Caki2 (cell line): ENCODE measurements around the gene NPTX1. TPM values are rescaled to one million over a fixed set of nuclear protein-coding genes. Genes with fewer than 3 reads are reported as not detected.
A peak's percentile ranks its signal among the peaks of the same experiment; 100 is the strongest.

Source experiments
- DNase-seq: peaks from one replicate; pipeline ENCODE4 v3.0.0-alpha.2; 2015; ENCODE audit warnings: low read depth
- in situ Hi-C: cut with HindIII; loops from 2 replicates; pipeline ENCODE4 v1.10.0; 2016; ENCODE audit warnings: low sequenced_read_pairs, low pct_unique_long_range_greater_than_20kb, mixed read lengths
- total RNA-seq: library from RNA; depleted of rRNA; stranded (reverse); fragments of >200 nt; shearing (Covaris generic); gene quantifications from 2 replicates; pipeline ENCODE4 v1.2.3, GENCODE V29; 2014; ENCODE audit warnings: low replicate concordance

NPTX1 gene
- total RNA-seq, 1 experiment from 2014 or later = not detected

DNA sequence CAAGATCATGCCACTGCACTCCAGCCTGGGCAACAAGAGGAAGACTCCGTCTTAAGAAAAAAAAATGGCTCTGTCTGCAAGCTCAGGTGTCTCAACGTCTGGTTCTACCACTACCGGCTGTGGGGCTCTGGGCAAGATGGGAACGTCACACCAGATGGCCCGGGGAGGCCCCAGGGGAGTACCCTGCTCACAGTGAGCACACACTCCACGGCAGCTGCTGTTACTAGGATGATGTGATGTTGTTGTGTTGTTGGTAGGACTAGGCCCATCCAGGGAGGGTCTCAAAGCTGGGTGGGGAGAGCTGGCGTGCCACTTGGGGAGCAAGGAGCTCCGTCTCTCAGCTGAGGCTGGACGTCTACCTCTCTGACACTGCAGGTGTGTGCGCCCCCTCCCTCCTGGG, 9.4 kb upstream of the NPTX1 start:
- in situ Hi-C loops = no loop called here
- DNase-seq = no peak

DNA sequence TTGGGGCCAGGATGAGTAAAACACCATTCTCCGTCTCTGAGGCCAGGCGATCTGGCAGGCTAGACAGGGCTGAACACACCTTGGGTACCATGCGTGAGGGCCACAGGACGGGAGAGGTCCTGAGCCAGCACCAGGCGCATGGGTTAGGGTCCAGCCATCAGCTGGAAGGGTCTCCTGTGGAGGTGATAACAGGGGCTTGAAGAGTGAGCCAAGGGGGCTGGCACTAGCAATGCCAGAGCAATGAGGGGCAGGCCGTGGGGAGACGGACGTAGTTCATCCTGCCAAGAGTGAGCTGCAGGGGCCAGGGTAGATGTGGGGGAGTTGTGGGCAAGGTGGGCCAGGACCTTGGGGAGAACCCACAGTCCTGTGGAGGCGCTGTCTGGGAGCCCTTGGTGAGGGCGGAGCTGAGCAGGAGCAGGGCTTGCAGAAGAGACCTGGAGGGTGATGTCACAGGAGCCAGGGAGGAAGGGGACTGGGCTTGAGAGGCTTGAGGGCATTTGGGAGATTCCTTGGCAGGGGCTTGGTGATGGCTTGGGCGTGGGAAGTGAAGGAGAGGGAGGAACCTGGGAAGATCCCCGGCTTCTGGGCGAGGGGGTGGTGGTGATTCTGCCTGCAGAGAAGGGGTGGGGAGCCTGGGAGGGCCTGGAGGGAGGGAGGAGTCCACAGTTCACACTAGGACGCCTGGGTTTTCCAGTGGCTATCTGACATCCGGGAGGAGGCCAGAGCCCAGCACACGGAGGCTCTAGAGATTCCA, 6.3 kb upstream of the NPTX1 start:
- in situ Hi-C loops = no loop called here
- no peak for DNase-seq

DNA sequence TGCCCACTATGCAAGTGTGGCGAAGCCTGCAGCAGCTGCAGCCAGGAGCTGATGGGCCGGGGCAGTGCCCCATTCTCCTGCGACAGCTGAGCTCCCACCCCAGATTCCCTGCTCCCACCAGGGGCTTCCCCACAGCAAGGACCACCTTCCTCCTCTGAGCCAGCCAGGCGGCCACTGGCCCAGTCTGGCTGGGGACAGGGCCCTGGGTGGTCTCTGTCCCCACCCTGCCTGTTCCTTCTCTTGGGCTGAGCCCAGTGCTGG, 5.6 kb upstream of the NPTX1 start:
- DNase-seq = no peak
- in situ Hi-C loops = no loop called here

DNA sequence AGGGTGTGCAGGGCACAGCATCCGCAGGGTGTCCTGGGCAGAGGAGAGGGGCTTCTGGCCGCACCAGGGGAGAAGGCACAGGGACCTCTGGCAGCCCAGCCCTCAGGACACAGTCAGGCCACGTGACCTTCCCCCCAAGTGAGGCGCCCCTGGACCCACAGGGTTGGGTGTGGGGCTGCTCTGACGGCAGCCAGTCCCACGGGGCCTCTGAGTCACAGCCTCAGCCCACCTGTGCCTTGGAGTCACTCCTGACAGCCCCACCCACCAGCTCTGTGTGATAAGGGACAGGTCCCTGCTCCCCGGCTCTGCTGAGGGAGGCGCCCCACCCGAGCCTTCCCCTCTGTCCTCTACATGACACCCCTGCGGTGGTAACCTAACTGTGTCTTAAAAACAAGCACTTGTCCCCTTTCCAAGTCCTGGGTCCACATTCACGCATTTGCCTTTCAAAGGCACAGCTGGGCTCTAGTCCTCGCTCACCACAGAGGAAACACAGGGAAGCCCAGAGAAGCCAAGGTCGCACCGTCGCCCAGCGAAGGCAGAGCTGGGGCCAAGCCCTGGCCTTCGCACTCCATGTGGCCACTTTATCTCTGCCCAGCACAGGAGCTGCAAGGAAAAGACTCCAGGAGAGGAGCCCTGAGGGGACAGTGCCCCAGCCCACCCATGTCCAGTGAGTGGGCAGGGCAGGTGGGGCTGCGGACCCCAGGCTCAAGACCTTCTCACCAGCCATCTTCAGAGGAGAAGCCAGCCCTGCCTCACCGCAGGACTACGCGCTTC, 5.1 kb upstream of the NPTX1 start:
- DNase-seq = no peak
- in situ Hi-C loops = no loop called here

DNA sequence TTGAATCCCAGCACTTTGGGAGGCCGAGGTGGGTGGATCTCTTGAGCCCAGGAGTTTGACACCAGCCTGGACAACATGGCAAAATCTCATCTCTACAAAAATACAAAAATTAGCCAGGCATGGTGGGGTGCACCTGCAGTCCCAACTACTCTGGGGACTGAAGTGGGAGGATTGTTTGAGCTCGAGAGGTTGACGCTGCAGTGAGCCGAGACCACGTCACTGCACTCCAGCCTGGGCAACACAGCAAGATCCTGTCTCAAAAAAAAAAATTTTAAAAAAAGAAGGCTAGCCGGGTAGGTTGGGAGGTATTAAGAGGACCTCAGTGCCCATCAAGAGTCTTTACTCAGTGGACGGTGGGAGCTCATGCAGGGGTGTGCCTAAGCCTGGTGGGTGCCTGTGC, 3.8 kb upstream of the NPTX1 start:
- DNase-seq = no peak
- in situ Hi-C loops = no loop called here

DNA sequence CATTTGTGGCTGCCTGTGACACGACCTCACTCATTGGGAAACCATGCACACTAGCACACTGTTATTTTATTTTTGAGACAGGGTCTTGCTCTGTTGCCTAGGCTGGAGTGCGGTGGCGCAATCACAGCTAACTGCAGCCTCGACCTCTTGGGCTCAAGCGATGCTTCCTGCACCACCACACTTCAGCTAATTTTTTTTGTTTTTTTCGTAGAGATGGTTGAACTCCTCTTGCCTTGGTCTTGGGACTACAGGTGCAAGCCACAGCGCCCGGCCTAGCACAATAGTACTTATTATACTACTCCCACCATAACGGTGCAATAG, 2.8 kb upstream of the NPTX1 start:
- in situ Hi-C loops = no loop called here
- no peak for DNase-seq

DNA sequence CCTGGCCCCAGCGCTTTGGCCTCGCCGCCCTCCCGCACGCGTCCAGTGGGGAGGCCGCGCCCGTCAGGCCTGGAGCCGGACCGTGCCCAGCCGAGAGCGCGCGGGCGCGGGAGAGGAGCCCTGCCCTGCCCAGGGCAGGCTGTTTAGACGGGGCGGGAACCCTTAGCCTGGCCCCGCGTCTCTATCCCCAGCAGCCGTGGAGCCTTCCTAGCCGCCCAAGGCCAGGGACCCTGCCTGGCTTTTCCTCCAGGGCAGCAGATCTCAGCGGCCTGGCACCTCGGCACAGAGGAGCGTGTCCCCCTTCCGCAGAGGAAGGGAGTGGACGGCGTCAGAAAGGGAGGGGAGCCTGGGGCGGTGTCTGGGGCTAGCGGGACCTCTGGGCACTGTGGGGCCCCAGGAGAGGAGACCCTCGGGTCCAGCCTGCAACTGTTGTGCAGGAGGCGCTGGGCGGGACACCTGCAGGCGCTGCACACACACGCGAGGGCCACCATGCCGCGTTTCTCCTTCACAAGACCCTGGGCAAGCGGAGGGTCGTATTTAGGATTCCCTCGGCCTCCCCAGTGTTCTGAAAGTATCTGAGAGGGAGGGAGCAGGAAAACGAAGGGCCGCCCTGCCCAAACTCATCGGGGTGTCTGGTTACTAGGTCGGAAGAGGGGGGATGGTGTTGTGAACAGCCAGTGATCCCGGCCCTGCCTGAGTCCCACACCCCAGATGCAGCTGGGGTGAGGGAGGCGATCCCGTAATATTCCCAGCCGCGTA, 2.3 kb upstream of the NPTX1 start:
- in situ Hi-C loops = no loop called here
- DNase-seq = no peak

DNA sequence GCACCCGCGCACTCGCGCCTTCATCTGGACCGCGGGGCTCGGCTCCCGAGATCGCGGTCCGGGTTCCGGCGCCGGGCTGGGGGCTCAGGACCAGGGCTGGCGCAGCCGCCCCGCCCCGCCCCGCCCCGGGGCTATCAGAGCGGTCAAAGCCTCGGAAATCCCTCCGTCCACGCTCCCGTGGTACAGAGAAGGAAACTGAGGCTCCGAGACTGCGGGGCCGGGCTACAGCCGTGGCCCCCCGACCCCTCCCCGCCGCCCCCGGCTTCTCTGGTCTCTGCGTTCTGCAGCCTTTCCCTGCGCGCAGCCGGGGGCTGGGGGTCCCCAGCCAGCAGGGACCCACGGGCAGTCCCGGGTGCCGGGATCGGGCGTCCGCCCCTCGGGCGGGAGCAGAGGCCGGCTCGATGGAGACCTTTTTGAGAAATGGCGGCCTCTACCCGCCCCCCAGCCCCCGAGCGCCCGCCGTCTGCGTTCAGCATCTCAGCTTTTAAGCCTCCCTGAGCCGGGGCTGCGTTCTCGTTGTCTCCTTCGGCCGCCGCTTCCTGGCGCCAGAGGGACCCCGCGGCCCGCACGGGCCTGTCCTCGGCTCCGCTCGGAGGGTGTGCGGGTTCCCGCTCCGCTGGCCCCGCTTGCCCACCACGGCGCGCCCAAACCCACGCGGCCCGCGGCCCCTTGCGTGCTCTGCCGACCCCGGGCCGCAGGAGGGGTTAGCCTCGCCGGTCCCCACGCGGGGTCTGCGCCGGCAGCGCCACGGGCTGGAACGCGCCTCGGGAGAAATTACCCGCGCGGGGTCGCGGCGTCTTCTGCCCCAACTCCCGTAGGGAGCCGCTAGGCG, 1.5 kb upstream of the NPTX1 start:
- DNase-seq = no peak
- in situ Hi-C loops = no loop called here

DNA sequence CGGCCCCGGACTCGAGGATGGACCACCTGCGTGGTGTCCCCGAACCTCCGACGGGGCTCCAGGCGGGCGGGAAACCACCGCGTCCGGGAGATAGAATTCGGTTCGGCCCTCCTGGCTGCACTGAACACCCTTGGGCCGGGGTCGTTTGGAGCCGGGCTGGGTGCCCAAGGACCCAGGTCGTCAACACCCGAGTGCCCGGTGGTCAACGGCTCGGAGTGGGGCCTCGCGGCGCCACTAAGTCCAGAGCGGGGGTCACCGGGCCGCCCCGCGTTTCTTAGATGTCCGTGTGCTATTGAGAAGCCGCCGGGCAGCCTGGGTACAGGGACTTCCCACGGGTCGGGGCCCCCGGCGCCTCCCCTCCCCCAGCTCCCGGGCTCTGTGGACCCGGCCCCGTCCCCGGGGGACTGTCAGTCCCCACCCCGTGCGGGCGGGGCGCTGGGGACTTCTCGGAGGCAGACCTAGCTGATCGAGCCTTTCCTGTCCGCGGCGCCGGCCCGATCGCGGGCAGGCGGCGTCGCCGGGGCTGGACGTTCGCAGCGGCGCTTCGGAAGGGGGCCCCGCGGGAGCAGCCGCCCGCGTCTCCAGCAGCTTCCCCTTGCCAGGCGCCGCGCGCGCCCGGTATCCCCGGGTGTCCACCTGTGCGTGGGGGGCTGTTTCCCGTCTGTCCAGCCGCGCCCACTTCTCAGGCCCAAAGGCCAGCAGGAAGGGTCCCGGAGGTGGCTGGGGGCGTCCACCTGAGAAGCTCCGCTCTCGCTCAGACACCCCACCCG, 655 bp upstream of the NPTX1 start:
- in situ Hi-C loops = no loop called here
- DNase-seq = no peak

DNA sequence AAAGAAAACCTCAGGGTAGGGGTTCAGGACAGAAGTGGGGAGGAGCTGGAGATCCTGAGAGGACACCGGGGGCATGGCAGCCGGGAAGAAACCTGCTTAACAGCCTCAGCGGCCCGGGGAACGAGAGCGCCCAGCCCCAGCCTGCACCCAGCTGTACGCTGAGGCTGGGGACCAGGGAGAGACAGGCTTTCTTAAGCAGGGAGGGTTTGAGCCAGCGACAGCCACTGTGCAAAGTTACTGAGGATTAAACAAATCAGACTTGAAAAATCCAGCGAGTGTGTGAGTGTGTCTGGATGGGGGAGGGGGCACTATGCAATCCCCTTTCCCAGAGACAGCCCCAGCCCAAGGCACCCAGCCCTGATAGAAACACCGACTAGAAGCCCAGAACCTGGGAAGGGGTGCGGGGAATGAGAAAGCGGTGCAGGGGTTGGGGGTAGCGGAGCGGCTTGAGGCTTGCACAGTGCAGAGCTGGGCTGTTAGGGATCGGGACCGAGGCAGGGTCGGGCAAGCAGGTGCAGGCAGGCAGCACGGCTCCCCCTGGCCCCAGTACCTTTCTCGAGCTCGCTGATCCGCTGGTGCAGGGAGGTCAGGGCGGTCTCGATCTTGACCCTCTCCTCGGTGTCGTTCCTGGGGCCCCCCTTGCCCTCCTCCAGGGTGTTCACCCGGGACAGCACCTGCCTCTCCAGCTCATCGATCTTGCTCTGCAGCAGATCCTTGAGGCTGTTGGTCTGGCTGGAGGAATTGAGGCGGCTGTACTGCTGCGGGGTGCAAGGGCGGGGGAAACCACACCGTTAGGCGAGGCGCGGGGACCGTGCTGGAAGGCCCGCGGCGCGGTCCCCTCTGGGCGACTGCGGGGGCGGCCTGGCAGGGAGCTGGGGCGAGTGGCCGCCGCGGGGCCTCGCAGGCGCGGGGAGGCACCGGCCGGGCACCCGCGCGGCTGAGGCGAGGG, 1.2 kb downstream of the NPTX1 start:
- DNase-seq = no peak
- in situ Hi-C loops = no loop called here

DNA sequence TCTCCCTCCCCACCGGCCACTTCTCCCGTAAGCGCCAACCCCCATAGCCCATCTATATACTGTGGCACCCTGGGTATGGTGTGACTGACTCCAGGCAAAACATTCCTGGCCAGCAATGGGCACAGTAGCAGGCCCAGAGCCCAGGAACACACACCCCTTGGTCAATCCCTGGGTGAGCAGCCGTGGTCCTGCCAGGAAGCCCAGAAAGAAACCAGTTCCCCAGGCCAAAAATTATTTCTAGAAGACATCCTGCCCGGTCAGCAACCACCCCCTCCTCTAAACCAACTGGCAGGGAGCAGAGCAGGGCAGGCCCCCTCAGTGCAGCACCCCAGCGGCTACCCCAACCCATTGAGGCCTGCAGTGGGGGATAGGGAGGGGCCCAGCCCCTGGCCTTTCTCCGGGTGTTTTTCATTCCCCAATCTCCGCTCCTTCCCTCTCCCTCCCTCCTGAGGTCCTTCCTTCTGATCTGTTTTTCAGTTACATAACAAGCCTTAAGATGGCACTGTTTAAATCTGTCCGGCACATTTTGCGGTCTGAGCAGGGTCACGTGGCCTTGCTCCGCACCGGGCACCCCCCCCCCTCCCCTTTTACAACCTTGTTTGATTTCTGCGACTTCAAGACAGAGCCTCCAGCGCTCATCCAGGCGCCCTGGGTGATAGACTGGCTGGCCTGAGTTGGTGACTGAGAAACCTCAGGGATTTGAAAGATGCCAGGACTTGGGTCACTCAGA, 2.0 kb downstream of the NPTX1 start:
- peak; percentile 19 for DNase-seq
- in situ Hi-C loops = no loop called here

DNA sequence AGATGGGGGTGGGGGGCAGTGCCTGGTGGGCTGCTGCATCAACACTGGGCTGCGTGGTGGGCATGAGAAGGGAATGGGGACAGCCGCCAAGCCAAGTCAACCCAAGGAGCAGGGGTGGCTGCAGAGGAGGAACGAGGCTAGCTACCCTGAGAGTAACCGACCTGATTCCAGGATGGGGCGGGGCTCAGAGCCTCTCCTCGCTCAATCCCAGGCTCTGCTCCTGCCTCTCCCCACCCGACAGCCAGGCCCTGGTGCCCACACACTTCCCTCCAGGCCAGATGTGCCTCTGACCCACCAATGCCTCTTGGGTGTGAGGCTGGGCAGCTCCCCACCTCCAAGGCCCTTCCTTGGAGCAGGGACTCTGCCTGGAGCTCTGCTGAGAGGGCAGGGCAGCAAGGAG, 2.7 kb downstream of the NPTX1 start:
- no peak for DNase-seq
- in situ Hi-C loops = no loop called here

DNA sequence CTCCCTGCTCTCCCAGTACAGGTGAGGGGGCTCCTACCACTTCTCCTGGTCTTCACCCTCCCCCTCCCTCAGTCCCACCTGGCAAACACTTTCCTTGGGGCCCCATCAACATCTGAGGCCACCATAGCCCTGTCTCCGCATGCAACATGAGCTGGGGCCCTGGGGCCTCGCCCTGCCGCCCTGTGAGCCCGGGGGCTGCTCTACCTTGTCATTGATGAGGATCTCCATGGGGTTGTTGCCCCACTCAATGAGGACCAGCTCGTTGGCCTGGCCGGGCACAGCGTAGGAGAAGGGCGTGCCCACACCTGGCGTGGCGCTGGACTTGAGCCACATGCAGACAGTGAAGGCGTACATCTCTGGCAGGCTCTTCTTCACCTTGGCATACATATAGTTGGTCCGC, 3.4 kb downstream of the NPTX1 start:
- no peak for DNase-seq
- in situ Hi-C loops = no loop called here

DNA sequence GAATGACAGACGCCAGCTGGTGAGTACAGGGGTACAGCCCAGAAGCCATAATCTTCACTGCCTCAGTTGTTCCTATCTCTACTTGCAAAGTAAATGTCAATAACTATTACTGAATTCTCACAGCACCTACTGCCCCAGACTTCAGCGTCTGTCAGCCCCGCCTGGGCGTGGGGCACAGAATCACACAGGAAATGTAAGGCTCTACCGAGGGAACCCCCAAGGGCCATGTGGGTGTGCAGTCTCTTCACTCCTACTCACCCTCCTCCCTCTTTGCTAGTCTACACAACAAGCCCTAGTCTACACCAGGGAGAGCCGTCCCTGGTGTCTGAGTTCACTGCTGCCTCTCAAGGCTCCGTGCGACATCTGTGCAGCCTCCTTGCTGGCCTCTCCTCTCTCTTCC, 4.5 kb downstream of the NPTX1 start:
- in situ Hi-C loops = no loop called here
- DNase-seq = no peak

DNA sequence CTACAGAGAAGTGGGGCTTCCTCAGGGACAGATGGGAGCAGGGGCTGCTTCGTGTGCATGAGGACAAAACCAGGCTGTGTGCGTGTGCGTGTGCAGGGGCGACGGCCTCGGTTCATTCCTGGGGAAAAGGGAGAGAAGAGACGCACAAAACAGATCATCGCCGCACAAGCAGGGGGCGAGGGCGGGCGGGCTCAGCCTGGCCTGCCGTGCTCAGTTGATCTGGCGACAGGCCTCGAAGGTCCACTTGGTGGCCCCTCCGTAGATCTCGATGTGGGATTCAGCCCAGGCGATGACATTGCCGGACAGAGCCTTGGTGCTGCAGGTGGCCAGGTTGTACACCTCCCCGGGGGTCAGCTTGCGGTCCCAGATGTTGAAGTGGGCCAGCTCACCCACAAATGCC, 5.8 kb downstream of the NPTX1 start:
- no peak for DNase-seq
- in situ Hi-C loops = no loop called here

DNA sequence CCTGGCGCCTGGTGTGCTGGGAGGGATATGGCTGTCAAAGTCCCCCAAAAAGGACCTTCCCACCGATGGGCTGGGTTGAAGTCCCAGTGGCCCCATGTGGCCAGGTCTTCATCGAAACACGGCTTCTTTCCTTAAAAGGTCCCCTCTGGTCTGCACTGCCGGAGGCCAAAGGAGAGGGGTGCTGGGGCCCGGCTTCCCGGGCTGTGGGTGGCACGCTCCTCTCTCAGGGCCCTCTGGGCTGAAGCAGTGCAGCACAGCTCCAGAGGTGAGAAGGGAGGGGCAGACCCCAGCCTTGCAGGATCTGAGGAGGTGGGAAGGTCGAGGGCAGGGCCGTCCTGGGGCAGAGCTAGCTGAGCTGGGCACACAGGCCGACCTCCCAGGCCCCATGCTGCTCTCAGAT, 6.7 kb downstream of the NPTX1 start:
- in situ Hi-C loops = no loop called here
- DNase-seq = no peak
